MM.1S (cell line): ENCODE data around the gene SLC9A1.

ENCODE experiments used
- EZH2 ChIP-seq: fragments of 300-600 bp; sonication (generic); optimal IDR thresholded peaks from 2 replicates; pipeline ENCODE3; 2017; ENCODE audit warnings: low read depth, mild to moderate bottlenecking, antibody characterized with exemption, low read length, mixed read lengths
- EZH2phosphoT487 ChIP-seq: fragments of 300-600 bp; sonication (generic); IDR thresholded peaks from 2 replicates; pipeline ENCODE4 v1.6.1; 2018; ENCODE audit warnings: antibody characterized with exemption, low read length
- TF ChIP-seq, protein P1 (sequence below): fragments of 300-600 bp; sonication (generic); IDR thresholded peaks from 2 replicates; pipeline ENCODE4 v1.5.1; 2016; ENCODE audit warnings: antibody characterized with exemption, low read length, mixed read lengths

DNA sequence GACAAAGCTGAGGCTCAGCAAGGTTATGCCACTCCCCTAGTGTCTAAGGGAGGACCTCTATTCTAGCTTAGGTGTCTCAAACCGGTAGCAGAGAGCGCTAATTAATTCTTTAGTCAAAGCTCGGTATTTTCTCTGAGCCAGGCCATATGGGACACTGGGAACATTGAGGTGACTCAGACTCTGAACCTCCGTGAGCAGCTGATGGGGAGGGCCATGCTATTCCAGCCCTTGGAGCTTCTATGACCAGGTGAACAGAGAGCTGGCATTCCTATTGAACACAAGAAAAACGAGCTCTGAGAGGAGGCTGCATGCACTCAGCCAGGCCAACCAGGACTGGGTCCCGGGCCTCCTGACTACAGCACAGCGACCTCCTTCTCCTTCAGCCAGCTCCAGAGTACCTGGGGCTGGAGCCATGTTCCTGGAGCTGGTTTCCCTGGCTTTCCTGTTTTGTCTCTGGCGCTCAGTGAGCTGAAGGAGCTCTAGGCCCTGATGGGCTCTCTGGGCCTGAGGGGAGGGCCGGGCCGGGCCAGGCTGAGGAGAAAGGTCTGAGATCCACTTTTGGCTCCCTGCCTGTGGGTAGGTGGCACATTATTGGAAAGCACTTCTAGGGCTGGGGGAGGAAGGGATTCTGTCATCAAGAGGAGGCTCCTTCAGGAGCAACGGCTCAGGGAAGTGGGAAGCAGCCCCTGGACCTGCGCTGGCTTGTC, 37.0 kb downstream of the SLC9A1 start:
- TF ChIP-seq, protein P1, sequence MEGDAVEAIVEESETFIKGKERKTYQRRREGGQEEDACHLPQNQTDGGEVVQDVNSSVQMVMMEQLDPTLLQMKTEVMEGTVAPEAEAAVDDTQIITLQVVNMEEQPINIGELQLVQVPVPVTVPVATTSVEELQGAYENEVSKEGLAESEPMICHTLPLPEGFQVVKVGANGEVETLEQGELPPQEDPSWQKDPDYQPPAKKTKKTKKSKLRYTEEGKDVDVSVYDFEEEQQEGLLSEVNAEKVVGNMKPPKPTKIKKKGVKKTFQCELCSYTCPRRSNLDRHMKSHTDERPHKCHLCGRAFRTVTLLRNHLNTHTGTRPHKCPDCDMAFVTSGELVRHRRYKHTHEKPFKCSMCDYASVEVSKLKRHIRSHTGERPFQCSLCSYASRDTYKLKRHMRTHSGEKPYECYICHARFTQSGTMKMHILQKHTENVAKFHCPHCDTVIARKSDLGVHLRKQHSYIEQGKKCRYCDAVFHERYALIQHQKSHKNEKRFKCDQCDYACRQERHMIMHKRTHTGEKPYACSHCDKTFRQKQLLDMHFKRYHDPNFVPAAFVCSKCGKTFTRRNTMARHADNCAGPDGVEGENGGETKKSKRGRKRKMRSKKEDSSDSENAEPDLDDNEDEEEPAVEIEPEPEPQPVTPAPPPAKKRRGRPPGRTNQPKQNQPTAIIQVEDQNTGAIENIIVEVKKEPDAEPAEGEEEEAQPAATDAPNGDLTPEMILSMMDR: no peak
- no peak for TF ChIP-seq EZH2
- no peak for TF ChIP-seq EZH2phosphoT487
